IPS-NIHi7 (cell line): ENCODE results near the gene CCDC107.
A peak's percentile ranks its signal among the peaks of the same experiment; 100 is the strongest.

Experiments
- DNase-seq: peaks from one replicate; pipeline ENCODE4 v3.0.0; 2012; ENCODE audit warnings: mixed read lengths; ENCODE audit errors: extremely low spot score

The CCDC107 gene

DNA sequence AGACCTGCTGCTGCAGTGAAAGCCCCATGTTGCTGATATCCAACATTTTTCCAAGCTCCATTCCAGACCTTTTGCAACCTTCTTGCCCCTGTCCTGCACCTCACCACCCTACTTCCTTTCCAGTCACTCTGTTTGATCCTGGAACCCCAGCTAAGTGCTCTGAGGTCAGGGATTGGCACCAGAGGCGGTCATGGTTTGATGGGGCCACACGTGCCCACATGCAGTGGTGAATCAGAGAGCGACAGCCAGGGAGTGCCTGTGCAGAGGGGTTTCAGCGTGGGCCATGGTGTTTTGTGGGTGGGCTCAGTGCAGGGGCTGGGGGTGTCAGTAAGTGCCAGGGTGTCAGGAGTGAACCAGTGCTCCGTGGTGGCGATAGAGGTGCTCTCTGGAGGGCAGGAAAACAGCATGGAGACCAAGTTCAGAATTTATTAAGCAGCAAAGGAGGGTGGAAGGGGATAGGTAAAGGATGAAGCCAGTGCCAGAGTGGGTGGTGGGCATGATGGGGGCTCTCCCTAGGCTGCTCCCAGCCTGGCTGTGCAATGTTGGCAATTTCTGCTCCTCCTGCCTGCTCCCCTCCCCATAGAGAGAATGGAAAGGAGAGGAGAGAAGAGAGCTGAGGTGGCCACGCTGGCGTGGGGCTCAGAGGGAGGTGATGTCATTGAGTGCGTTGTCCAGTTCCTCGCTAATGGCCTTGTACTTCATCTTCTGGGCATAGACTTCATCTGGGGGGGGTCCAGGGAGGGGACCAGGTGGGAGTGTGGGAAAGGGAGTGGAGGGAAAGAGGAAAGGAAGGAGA is 24.6 kb downstream of the CCDC107 start:
- DNase-seq, result no peak

DNA sequence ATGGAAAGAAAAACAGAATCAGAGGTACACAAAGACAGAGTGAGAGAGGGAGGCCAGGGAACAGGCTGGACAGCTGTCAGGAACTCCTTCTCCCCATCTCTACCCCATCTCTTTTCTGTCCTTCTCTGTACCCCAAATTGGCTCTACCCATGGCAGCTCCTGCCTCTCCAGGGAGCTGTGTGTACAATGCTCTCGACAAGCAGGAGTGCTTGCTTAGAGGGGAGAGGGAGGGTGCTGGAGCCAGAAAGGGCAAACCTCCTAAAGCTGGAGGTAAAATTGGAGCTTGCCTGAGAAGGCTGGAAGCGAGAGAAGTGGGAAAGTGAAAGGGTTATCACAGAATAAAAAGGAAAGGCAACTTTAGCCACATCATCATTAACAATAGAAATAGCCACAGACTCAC is 25.2 kb downstream of the CCDC107 start:
- DNase-seq, result no peak

DNA sequence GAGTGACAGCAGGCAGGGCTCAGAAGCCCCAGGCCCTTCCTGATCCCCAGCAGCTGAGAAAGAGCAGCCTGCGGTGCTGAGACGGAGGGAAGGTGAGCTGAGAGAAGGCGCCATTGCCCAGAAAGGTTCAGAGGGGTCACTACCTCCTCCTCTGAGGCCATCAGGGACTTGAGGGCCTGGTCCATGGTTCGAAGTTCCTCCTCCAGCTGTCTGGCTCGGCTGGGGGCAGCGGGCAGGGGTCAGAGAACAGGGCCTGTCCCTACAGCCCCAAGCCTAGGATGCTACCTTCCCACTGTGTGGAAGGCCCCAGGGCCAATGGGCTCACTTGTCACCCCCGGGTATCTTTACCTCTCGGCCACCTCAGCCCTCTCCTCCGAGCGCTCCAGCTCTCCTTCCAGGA is 26.8 kb downstream of the CCDC107 start:
- no peak for DNase-seq

DNA sequence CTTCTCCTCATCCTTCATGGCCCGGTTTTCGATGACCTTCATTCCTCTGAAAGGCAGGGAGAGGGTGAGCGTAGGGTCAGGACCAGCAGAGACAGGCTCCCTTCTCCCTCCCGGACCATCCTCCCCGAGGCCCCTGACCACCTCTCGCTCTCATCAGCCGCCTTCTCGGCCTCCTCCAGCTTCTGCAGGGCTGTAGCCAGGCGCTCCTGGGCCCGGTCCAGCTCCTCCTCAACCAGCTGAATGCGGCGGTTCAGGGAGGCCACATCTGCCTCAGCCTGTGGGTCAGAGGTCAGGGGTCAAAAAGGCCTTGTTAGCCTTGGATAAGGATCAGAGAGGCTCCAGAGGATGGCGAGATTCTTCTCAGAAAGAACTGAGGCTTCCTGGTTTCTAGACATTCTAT is 27.4 kb downstream of the CCDC107 start:
- no peak for DNase-seq

DNA sequence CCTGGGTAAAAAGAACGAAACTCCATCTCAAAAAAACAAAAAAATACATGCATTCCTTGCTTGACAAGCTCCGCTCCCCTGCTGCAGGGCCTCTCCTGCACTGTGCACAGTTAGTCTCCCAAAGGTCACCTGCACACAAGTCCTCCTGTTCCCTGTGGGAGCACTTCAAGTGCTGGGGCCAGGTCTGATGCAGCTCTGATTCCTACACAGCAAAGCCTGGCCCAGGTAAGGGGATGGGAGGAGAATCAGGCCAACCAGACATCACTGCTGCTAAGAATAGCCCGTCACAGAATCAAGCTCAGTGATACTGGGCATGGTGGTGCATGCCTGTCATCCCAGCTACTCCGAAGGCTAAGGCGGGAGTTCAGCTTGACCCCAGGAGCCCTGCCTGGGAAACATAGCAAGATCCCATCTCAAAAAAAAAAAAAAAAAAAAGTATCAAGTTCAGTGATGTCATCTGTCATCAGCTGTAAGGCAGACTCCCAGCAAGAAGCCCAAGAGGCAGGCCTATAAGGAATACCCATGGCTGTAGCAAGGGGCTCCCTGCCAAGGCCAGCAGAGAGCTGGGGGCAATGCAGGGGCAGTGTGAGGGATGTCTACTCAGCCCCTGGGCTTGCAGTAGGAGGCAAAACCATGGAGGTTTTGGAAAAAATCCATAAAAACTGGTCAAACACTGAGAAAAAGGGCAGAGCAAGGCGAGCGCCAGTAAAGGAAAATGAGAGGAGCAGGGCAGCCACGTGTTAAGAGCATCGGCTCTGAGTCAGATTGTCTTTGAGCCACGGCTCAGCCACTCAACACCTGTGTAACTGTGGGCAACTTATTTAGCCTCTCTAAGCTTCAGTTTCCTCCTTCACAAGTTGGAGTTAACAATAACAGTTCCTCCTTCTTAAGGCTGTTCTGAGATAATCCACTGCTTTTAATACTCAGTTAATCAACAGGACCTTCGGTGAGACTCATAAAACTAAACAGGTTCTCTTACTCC is 28.4 kb downstream of the CCDC107 start:
- no peak for DNase-seq

DNA sequence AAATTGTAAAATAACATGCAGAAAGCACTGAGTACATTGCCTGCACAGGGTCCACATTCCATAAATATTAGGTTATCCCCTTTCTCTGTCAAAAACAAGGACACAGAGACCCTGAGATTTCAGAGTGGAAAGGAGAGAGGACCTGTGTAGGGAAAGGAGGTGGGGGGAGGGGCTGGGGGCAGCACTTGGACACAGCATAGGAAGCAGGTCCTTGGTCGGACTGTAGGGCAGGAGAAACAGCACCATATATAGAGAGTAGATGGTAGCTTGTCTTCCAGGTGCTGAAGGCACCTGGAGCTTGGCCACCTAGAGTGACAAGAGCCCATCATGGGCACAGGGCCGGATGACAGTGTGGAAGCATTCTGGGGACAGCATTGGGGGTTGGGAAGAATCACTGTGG is 29.2 kb downstream of the CCDC107 start:
- DNase-seq, result no peak

DNA sequence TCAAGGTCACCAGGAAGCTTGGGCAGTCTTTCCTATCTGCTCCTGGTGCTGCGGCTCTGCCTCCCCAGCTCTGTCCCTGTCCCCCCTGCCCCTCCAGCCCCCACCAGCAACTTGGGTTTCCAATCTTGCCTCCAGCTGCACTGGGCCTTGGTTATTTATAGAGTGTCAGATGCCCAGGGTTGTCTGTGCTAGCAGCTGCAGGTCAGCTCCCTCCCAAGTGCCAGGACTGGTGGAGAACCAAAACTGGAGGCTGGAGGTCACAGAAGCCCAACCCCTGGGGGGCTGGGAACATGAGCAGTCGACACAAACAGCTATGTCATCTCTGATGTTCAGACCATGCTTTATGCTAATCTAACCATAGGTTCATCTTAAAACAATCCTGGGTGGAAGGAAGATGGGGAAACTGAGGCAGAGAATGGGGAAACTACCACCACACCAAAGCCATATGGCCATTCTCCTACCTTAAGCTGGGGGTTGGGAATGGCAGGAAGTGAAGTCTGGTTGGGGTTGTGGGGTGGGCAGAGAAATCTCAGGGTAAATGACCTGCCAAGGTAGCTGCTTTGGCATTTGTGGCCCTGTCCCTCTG is 30.0 kb downstream of the CCDC107 start:
- DNase-seq, result no peak

DNA sequence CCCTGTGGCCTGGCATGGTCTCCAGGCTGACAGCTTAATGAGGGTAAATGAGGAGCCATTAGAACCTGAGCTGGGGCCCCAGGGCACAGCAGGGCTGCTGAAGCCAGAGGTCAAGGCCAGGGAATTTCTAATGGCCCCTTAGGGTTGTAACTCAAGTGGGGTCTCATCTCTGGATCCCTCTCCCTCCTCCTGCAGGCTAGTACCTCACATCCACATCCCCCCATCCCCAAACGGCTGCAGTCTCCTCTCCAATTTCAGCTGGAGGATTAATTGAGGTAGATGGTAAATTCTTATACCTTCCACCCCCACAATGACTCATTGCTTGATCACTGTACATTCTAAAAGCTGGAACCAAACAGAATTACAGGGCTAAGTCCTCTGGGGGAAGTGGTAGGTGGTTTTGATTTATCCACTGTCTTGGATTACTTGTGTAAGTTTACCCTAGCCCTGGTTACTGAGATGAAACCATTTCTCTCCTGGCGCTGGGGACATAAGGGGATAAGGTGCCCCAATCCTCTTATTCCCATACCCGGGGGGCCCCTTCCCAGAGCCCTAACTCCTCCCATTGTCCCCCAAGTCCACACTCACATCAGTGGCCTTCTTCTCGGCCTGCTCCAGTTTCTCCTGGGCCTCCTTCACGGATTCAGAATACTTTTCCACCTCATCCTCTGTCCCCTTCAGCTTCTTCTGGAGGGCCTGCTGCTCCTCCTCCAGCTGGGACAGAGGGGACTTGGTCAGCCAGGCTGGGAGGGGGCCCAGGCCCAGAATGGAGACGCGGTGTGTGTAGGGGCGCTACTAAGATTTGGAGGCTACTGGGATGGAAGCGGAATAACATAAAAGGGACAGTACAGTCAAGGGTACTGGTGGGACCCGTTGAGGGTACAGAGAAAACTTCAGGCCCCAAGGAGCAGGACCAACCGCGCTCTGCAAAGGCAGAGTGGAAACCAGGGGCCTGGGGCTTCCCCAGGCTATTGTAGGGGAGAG is 30.8 kb downstream of the CCDC107 start:
- DNase-seq, result no peak

DNA sequence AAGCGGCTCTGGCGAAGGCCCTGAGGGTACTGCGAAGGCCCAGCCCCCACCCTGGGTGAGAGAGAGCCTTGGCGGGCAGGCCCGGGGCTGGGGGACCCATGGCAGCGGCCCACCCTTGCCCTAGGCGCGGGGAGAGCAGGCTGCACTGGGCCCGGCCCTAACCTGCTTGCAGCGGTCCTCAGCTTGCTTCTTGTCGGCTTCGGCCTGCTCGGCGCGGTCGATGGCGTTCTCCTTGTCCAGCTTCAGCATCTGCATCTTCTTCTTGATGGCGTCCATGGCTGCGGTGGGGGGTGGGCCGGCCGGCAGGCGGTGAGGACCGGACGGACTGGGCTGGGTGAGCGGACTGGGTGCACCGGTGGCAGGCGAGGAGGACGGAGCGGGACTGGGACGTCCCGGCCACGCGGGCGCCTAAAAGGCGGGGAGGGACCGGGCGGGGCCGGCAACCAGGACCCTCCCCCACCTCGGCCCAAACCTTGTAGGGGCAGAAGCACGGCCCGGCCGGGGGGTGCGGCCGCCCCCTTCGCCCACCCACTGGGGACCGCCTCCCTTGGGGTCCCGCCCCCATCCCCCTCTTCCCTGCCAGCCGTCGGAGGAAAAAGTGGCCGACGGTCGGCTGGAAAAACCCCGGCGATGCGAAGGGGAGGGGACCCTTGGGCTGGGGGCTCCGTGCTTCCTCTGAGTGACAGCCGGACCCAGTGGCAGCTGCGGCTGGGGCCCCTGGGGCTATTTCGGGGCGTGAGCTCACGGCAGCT is 31.6 kb downstream of the CCDC107 start, which contains the start of gene TPM2:
Gene TPM2 (minus strand): TSS at position 384 of the 752 bp plus-strand sequence. CDS start 108 bp downstream, at position 276.
- peak; percentile 83 for DNase-seq

DNA sequence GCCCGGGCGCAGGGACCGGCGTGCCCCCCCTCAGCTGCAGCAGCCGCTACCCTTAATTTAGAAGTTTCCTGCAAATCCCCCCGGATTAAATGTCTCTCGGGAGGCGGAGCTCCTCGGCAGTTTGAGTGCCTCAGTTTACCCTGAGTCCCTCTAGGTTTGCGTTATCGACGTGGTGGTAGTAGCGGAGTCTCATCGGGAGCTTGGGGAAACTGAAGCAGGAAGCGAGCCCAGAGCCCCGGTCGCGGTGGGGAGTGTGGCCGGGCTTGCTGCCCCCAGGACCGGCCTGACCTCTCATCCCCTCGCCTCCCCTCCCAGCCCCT is 32.2 kb downstream of the CCDC107 start:
- peak; percentile 65 for DNase-seq

DNA sequence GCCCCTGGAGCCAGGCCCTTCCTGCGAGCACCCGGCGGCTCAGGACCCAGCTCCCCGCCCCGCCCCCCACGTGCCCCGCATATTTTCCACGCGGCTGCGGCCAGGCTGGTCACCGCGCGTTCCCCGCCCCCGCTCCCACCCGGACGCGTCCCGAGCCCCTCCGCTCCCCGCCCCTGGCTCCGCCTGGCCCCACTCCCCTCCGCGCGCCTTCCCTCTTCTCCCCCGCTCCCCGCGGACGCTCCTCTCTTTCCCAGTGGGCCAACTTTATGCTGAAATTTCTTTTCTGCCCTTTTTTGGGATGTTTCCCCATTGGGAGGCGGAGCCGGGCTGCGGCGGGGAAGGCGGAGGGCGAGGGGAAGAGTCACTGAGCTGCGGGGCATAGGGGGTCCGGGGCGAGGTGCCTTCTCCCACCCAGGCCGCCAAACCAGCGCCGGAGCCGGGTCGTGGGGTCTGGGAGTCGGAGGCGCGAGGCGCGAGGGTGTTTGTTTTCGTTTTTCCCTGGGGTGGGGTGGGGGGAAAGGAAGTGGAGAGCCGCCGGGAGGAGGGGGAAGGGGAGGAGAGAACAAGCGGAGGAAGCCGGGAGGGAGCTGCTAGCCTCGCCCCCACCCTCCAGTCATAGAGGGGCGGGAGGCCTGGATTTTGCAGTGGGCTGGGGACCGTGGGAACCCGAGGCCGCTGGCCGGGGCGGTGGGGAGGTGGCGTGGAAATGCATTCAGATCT is 32.7 kb downstream of the CCDC107 start:
- peak; percentile 74 for DNase-seq

DNA sequence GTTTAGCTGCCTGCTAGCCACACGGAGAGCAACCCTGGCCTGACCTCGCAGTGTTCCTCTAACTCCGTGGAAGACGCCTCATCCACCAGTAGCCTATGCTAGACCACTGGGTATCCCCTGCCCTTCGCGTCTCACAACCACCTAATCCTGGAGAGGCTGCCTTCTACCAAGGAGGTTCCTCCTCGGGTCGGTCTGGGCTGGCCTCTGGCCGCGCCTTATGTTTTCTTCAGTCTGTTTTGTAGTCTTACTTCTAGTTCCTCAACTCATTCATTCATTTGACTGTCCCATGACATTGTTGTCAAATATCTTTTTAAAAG is 33.2 kb downstream of the CCDC107 start:
- DNase-seq, result peak; percentile 54

DNA sequence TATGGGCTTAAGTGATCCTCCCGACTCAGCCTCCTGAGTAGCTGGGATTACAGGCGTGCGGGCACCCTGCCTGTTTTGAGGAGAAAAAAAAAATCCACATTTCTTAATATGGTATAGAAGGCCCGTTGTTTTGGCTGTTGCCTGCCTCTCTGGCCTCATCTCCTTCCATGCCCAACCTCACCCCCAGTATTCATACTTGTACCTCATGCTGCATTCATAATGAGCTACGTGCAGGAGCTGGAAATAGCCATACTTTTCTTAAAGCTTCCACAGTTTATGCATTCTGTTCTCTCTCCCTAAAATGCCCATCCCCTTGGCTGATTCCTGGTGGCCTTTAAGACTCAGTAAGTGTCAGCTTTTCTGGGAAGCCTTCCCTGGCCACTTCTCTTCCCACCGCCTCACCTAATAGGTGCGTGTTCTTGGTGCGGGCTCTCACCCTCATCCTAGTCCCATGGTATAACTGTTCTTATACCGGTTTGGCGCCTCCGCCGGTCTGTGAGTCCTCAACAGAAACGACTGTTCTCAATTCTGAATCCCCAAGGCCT is 33.7 kb downstream of the CCDC107 start:
- no peak for DNase-seq

DNA sequence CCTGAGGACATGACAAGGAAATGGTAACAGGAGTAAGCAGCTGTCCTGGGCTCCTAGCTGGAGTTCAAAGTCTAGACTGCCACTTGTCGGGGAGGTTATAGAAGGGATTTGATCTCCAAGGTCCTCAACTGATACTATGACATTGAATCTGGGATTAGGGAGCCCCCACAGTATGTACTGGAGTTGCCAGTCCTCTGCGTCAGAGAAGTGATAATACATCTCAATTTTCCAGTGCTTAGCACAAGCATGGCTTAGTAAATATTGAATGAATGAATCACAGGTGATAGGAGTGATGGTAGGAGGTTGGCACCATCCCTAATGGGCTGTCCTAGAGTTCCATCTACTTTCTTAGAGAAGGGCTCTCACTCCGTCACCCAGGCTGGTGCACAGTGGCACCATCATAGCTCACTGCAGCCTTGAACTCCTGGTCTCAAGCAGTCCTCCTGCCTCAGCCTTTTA is 37.9 kb downstream of the CCDC107 start:
- no peak for DNase-seq

DNA sequence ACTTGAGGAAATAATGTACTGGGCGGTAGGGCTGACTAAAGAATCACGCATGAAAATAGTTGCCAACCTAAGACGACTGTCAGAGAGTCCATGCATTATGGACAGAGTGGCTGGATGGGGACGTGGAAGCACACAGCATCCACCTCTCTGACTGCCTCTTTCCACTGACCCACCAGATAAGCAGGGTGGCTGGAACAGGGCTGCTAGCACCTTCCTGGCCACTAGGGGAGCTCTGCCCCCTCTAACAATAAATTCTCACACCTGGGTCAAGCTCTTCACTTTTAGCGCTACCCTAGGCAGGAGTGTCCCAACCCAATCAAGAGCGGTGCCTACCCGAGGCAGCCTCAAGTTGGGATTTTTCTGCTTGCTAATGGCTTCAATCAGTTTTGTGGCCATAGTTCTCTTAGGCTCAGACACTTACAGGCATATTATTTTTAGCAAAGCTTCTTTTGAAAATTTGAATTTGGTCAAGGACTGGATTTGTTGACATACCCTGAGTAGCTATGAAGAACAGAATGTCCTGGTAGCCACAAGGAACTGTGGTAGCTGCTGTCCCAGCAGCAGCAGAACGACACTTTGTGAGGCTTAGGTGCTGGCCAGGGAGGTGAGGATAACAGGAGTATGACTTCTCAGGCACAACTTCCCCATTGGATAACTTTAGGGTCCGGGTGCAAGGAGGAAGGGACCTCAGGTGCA is 38.6 kb downstream of the CCDC107 start:
- DNase-seq, result peak; percentile 85

DNA sequence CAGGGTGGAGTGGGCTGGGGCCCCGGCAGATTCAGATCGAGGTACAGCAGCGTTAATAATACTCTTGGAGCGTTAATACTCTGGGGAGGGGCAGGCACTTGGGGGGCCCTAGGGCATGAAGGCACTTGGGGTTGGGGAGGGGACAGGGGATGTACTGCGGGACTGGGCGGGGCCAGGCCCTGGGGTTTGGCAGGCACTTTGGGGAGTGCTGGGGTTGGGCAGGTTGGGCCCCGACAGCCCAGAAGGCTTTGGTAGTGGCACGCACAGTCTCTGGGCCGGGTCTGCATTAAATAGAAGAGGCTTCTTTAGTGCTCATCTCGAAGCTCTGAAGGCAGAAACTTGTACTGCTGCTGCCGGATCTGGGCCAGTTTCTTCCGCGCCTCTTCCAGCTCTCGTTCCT is 39.4 kb downstream of the CCDC107 start:
- no peak for DNase-seq

DNA sequence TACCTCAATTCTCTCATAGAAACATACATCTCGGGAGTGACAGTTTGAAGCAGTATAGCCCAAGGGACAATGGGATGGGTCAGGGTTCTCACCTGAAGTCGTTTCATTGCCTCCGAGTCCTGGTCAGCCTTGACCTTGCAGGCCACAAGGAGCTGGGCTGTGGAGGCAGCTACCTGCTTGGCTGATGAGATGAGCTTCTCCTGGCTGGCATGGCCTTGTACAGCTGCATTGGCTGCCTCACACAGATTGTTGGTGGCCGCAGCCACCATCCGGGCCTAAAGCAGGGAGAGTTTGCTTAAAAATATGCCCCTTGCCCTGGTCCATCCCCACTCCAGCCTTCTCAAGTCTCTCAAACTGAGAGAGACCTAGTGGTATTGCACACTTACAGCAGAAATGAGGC is 40.1 kb downstream of the CCDC107 start:
- DNase-seq, result no peak

DNA sequence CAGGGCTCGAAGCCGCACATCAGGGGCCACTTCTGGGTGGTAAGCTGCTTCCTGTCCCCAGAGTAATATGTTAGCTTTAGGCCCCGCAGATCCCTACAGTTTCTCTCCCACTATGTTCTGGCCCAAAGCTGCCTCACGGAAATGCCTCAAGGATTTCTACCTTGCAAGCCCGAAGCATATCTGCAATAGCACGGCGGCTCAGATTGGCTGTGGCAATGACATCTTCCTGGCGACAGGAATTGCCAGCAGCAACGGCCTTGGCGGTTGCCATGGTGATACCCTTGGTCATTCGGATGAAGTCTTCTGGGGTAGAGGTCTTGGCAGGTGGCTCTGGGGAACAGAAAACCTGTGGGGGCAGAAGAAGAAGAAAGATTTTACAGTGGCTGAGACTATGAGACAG is 41.9 kb downstream of the CCDC107 start:
- no peak for DNase-seq

DNA sequence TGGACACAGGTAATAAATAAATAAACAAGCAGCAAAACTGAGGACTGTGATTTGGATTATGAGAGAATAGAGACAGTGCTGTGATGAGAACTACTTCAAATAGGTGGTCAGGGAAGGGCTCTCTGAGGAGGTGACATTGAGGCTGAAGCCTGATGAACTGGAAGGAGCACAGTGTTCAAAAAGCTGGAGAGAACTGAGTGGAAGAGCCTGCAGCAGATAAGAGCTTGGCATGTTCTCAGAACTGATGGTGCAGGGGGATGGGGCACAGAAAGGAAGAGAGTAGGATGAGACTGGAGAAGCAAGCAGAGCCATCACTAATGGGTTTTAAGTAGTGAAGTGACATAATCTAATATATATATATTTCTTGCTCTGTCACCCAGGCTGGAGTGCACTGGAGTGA is 42.9 kb downstream of the CCDC107 start:
- no peak for DNase-seq
